Hepatocyte (in vitro differentiated cells): Measurements from ENCODE around the gene ST3GAL5.

Experiments used
- CTCF ChIP-seq: fragments of 200-600 bp; sonication (generic); IDR thresholded peaks from 2 replicates; pipeline ENCODE4 v1.5.1; 2016; ENCODE audit warnings: antibody characterized with exemption, mild to moderate bottlenecking; ENCODE audit not compliant: poor library complexity
- EZH2 ChIP-seq: fragments of 200-600 bp; sonication (generic); IDR thresholded peaks from 2 replicates; pipeline ENCODE4 v1.6.1; 2016; ENCODE audit warnings: antibody characterized with exemption, mild to moderate bottlenecking, borderline replicate concordance

- TF ChIP-seq CTCF (no peak), EZH2 (no peak)
Measured at GRCh38 chr2:85915606-85916303, 27.0 kb upstream of the ST3GAL5 start.
